HG02642 (cell line): ENCODE measurements around the gene BEGAIN.

Experiments
- ATAC-seq: cut with Tn5 transposase; IDR thresholded peaks from one replicate; pipeline ENCODE4 v1.9.1; 2021; ENCODE audit warnings: mild to moderate bottlenecking; ENCODE audit not compliant: unreplicated experiment, poor library complexity

BEGAIN gene

DNA sequence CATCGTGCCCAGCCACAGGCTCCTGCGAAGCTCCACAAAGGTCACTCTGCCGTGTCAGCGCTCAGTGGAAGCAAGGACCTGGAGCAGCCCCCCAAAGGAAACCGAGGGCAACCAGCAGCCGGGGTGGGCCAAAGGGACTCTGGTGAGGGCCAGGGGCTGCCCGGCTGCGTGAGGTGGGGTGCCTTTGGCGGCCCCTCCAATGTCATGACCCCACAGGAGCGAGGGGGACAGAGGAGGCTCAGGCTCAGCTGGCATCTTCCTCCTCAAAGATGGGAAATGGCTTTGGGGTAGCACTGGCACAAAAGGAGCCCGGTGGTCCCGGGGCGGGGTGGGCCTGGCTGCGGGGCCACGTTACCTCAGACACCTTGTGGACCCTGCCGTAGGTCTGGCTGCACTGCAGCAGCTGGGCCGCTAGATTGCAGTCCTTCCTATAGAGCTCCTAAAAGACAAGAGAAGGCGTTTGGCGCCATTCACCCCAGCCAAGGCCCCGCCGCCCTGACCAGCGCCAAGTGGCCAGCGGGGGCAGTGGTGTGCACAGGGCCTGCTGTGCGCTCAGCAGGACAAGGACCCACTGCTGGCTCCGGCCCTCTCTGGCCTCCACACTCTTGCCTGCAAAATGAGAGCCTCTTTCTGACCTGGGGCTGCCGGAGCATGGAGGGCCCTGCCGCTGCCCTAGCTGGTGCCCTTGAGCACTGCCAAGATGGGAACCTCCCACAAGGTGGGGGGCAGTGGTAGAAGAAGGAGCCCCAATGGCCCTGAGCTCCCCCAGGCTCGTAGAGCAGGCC lies 46.9 kb downstream of the BEGAIN start:
- no peak for ATAC-seq

DNA sequence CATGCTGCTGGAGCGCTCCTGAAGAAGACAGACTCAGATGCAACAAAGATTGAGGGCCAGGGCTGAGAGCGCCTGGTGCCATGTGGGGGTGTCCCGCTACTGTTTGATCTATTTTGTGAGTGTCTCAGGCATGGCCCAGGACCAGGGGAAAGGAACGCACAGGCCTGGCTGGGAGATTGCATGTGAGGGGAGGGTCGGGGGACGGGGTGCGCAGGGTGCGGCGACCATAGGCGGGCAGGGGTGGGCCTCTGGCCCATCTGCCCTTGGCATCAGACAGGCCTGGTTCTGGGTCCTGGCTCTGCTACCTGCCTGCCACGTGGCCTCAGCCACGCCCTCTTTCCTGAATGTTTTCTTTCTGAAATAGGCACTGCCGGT lies 47.5 kb downstream of the BEGAIN start:
- no peak for ATAC-seq

DNA sequence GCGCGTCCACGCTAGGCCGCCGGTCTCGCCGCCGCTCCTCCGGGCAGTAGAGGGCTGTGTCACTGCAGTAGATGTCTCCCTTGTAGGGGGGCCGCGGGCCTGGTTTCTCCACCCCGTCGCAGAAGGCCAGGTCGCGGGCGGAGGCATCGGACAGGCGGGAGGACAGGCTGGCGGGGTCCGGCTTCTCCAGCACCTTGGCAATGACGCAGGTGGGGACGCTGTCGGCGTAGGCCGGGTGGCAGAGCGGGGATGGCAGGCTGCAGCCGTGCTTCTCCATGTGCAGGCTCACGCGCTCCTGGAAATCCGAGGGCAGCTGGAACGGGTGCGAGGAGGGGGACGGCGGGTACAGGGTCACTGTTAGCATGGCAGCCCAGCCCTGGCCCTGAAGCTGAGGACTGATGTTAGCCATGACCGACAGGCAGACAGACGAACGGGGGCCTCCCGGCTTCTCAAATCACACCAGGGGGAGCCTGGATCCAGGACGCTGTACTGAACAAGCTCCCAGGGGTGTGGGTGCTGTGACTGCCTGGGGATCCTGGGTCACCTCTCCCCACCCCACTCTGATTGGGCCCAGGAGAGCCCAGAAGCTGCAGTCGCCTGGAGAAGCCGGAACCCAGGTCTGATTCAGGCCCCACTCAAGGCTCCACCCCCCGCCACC lies 48.1 kb downstream of the BEGAIN start:
- no peak for ATAC-seq

DNA sequence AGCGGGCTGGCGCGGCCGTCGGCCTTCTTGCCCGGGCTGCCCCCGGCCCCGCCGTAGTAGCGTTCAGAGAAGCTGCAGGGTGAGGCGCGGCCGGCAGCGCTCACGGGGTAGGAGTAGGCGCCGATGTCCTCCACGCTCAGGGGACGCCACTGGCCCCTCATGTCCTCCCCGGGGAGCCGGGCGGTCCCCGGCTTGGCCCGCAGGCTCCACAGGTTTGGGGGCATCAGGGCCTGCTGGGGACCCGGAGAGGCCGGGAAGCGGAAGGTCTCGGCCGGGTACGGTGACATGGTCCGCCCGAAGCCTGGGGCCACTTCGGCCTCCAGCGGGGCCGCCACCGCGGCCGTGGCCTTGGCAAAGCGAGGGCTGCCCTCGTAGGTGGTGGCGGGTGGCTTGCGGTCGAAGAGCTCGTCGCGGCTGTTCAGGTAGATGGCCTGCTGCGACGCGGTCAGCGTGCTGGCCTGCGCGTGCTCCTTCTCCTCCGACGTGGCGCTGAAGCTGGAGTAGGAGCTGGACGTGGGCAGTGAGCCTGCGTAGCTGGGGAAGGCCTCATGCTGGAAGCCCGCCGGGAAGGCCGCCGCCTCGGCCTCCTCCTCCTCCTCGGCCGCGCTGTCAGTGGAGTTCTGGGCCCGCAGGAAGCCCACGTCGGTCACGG lies 48.7 kb downstream of the BEGAIN start:
- ATAC-seq = no peak

DNA sequence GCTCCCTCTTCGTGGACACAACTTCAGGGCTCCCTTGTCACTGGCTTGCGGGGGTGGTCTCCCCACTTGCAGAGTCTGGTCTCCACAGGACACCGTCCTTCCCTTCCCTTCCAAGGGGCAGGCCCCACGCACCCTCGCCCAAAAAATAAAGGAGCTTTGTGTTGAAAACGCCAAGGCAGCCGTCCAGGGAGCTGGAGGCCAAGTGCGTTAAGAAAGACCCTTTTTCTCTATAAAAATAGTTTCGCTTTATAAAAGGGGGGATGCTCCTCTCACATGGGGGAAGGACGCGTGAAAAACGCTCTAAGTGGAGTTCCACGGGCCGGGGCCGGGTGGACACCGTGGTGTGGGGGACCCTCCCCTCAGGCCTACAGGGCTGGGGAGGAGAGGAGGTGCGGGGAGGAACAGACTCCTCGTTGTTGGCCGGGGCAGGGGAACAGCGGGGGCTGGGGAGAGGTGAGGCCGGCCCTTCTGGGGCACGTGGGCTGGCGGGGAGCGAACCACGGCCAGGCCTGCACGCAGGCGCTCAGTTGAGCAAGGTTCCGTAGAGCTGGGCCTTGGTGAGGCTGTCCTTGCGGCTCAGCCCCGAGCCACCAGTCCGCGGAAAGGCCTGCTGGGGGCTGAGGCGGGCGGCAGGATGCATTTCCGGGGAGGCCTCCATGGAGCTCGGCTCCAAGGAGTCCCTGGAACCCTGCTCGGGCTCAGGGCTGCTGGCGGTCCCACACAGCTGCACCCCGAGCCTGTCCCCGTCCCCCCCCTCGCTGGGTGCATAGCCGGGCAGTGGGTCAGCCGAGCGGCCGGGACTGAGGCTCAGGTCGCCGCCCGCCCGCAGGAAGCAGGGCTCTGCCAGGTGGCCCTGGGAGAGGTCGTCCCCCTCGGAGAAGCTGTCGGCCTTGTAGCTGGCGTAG lies 49.5 kb downstream of the BEGAIN start:
- ATAC-seq = no peak

DNA sequence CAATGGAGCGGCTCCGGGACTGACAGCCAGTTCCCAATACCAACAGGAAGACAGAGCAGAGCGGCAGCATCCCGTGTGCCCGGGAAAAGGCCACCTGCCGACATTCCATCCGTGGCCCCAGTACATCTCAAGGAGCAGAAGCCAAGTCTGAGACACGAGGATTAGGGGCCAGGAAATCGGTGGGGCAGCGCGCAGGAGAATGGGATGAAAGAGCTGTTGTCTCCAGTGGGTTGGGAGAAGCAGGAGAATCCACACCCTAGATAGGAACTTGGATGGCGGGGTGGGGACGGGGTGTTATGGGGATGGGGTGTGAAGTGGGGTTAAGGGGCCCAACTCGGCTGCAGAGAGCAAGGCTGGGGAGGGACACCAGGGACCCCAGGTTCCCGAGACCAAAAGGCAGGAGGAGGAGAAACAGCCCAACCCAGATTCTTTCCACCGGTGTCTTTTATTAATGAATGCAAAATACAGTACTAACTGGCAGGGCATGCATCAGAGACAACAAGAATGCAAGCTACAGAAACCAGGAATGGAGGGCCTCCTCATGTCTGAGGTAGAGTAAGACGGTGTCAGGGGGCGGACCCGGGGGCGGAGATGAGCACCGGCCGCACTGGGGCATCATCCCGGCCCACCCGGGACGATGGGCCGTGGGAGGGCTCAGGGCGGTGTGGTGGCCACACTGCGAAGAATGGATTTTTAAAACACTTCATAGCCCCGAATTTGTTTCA lies 50.3 kb downstream of the BEGAIN start:
- no peak for ATAC-seq

DNA sequence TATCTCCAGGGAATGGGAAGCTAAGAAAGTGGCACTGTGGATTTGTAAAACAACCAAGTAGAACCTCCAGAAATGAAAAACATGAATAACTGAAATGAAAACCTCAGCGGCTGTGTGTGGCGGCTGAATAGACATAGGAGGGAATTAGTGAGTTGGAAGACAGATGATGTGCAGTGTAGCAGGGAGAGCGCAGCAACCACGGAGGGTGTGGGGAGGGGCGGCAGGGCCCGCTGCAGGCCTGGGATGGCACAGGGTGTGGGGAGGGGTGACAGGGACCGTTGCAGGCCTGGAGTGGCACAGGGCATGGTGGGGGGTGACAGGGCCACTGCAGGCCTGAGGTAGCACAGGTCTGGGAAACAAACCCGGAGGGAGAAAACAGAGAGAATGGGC lies 51.1 kb downstream of the BEGAIN start:
- ATAC-seq = no peak

DNA sequence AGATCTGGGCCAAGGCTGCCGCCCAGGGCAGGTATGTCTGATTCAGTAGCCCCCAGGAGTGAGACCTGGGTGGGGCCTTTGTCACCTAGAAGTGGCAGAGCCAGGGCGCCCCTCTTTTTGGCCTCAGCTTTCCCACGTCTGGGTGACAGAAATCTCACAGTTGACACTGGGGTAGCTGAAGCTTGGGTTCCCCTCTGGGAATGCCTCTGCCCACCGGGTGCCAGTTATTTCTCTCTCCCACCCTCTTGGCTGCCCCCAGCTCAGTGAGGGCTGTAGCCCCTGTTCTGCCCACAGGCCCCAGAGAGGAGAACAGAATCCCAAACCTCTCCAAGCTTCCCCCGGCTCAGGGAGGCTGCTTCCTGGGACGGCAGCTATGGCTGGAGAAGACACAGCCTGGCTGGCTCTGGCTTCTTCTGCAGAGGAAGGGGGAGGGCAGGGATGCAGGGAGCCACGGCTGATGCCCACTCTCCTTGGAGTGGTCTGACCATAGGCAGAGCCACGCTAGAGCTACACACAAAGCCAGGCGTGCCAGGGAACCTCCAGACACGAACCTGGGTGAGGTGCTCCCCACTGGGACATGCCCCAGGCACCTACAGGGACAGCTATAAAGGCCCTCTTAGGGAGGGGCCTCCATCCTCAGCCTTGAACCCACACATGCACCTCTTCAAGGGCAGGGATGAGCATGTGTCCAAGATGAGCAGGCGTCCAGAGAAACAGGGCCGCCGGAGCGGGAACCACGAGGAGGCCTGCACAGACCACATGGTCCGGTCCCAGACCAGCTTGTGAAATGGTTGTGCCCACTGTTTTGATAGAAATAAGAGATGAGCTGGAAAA lies 51.7 kb downstream of the BEGAIN start:
- no peak for ATAC-seq

DNA sequence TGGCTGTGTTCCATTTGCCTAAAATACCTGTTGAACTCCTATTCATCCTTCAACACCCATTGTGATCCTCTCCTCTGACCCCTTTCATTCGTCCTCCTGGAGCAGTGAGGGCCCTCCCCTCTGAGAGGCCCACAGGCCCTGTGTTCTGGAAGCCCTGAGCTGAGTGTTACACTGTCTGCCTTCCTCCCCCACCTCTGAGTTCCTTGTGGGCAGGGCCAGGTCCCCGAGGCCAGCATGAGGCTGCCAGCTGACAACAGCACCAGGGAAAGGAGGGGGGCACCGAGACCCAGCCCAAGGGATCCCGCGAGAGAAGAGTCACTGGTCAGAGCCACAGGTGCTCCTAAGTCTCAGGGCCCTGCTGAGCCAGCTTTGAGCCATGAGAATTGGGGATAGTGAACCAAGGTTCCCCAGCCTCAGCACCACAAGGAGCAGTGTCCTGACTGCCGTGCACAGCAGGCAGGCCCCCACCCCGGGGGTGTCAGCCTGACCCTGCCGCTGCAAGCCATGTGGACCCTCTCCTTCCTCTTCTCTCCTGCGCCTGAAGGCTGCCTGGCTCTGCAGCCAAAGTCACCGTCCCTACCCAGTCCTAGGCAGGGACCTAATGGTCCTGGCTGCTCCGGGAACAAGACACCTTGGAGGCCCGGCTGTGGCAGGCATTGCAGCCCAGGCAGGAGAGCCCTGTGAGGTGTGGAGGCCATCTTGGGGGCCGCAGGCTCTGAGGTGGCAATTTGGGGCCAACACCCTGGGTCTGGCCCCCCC lies 52.5 kb downstream of the BEGAIN start:
- no peak for ATAC-seq

DNA sequence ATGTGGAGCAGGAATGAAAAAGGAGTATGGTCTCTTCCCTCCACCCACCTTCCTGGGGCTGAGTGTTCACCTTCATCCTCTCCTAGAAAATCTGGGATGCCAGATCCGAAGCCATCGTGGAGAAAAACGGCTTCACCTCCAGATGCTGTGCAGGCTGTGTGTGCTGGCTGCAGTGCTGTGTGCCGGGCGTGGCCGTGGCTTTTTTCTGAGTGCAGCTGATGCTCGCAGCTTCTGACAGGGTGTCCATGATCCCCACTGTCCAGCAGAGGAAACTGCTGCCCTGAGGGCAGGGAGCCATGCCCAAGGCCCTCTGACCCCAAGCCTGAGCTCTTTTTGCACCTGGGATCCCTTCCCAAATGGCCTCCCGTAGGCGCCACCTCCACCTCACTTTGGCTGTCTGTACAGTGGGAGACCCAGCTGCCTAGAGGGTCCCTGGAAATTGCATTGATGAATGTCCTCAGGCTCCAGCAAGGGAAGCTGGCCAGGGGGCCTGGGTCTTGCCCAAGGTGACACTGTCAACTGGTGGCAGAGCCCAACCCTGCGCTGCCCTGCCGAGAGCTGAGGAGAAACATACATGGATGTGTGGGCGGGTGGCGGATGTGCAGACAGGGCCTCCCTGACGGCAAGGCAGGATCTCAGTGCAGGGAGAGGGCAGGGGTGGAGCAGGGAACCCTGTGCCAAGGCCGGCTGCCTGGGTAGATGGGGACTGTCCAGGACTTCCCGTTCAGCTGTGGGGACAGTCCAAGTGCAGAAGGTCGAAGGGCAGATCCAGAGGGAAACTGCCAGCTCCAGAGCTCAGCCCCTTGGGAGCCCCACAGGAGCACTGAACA lies 53.3 kb downstream of the BEGAIN start:
- ATAC-seq = no peak

DNA sequence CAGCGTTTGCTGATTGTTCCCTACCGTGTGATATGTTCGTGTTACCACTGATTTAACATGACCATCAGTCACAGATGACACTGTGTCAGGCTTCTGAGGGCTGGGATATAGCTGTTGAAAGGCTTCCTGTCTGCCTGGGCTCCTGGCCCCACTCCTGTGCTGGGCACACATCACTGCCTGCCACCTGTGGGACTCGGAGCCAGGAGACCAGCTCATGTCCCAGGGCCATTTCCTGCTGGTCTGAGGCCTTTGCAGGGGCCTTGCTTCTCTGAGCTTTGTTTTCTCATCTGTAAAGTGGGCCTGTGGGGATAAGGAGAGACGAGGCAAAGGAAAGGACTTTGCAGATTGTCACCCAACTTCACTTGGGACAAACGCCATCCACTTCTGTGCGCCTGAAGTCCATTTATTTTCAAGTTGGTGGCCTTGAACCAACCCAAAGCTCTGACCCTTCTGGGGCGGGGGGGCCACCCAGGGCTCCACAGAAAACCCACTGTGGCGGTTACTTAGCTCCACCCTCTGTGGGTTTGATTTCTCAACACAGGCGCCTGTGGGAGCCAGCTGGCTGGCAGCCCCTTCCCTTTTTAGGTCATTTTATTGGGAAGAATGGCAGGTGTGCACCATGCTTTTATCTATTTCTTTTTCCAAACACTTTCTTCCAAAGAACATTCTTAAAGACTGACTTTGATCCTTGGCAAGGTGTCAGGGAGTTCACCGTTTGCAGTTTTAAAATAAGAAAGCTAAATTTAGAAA lies 54.1 kb downstream of the BEGAIN start:
- no peak for ATAC-seq

DNA sequence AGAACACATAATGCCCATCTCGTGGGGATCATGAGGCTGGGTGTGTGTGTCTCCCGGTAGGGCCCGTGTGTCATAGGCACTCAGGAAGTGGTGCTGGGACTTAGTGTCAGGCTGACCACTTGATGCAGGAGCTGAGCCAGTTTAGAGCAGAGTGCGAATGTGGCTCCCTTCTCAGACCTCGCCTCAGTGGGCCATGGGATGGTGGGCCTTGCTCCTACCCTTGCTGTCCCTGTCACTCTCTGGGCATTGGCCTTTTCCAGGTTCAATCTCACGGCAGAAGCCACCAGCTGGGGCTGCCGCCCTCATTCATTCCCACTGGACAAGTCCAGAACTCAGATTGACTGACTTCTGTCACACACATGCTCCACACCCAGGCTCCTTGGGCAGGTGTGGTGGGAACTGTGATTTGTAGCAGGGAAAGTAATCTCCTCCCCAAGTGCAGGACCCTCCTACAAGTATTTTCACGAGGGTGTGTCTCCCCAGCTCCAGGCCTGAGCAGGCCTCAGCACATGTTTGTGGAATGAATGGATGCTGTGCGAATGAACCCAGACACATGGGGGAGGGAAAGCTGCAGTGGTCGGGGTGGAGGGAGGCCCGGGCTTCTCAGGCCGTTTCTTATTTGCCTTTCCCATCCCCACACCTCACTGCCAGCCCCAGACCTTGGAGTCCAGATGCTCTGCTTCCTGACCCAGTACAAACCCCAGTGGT lies 54.9 kb downstream of the BEGAIN start:
- no peak for ATAC-seq

DNA sequence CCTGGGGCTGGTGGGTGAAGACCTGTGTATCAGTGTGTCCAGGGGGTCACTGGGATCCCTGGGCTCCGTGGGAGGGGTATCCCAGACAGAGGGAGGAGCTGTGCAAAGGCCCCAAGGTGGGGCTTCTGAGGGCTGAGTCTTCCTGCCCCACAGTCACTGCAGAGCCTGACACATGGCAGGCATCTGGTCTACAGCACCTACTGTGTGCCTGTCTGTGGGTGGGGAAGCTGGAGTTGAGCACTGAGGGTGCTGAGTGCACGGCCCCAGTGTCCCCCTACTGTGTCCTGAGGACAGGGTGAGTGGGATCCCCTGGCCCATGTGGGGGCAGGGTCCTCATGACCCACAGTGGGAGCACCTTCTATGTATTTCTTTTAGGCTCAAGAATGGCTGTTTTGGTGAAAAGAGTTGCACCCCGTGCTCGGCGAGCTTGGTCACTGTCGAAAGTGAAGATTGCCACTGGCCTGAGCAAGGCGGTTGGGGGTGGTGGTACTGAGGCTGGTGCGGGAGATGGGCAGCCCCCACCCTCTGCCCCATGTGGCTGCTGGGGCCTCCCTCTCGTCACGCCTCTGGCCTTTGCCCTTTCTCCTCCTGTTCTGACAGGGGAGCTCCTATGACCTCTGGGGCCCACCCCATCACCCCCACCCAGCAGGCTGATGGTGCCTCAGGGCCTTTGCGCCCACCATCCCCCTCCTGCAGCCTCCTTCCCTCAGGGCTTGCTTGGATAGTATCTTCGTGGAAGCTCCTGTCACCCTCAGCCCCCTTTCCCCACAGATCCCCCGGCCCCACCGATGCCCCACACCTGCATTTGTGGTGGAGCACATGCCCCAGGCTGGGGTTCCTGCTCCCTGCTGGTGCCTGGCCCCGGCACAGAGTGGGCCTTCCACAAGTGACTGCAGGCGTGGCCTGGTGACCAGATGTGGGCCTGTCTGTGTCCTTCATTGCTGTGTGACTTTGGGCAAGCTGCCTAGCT lies 55.8 kb downstream of the BEGAIN start:
- ATAC-seq = no peak

DNA sequence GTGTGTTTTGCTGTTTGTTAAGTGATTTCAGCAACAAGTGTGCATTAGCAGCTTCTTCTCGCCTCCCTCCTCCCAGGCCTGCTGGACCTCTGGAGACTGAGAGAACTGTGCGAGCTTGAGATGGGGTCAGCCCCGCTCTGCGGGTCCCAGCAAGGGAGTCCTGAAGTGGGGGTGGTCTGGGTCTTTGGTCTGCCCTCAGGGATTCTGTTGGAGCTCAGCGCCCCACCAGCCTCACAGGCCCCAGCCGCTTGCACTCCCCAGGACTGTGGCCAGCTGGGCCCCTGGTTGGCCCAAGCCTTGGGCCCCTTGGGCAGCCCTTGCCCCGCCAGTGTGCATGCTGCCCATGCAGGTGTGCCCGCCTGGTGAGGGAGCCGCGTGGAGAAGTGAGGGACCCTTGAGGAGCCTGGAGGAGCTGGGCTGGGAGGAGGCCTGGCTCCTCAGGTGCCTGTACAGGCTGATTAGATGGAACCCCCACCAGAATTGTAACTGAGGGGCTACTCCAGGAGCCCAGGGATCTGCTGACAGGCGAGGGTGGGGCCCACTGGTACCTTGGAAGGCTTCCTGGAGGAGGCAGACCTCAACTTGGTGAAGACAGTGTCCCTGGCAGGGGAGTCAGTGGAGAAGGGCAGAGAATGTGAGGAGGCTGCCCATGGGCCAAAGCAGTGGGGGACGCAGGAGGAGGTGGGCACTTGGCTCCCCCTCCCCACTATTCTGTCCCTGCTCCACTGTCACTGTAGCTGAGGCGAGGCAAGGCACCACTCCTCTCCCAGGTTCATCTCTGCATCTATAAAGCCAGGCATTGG lies 56.7 kb downstream of the BEGAIN start:
- ATAC-seq = no peak
